Cortex of kidney (tissue), 1 donor: ENCODE data around the gene SFXN5.

Experiments
- DNase-seq: peaks from one replicate; lab custom pipeline; 2025; lab: John Stamatoyannopoulos, UW

Gene SFXN5

DNA sequence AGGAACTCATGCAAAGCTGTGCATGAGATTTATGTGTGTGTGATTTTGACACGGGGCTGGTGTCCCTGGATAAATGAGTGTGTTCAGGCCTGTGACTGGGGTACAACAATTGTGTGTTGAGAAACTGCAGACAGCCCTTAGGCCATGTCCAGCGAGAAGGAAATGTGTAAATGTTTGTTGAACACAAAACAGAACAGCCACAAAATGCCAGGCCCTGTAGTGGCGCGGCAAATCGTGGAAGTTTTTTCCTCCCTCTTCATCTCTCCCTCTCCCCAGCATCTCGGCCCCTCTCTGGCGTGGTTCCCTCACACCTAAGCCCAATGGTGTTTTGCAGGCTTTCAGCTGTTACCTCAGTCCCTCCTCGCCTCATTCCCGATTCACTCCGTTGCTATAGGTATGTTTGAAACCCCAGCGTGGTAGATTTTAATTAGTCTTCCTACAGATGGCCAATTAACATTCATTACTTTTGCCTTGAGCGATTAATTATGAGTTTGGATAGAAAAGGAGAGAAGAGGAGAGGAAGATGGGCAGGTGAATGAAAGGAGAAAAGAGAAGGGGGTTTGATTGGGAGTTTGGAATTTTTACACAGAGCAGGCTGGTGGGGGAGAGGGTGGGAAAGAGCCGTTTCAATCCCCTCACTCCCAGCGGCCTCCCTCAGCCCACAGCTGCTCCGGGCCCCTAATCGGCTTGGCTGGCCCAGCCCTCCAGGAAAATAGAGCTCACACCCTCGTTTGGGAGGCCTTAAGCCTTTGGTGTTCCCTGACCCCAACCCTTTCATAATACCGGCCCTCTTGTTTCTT lies 173.5 kb downstream of the SFXN5 start:
- no peak for DNase-seq

DNA sequence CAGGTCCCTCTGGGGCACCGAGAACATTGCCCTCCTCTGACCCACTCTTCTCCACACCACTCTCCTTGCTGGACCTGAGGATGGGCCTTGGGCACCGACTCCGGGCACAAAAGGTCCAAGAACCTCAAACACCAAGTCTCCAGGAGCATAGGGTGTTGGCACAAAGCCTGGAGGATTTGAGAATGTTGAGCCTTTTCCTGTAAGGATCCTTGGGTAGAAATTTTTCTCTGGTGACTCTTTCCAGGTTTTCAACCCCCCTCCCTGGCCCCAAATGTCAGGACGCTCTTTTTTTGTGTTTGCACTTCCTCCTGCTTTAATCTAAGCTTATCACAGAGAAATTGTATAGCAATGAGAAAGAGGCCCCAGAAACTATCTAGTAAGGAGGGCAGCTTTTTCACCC lies 175.1 kb downstream of the SFXN5 start:
- DNase-seq, result no peak

DNA sequence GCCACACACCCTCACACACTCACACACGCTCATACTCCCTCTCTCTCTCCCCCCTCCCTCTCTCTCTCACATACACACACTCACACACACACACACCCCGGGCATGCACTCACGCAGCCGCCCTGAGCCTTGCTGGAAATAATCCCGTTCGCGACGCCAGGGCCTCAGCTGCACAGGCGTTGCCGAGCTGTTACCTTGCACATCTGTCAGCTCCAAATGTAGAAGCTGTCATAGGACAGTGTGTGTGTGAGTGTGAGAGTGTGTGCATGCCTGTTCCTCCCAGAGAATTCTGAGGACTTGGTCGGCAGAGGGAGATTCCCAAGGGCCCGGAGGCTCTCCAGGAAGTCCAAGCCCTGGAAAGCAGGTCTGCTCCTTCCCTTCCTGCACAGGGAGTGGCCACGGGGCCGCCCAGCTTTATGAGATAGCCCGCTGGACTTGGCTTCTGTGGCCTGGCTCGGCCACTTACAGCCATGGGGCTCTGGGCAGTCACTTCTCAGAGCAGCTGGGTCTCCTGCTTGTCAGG lies 175.7 kb downstream of the SFXN5 start:
- DNase-seq, result no peak

DNA sequence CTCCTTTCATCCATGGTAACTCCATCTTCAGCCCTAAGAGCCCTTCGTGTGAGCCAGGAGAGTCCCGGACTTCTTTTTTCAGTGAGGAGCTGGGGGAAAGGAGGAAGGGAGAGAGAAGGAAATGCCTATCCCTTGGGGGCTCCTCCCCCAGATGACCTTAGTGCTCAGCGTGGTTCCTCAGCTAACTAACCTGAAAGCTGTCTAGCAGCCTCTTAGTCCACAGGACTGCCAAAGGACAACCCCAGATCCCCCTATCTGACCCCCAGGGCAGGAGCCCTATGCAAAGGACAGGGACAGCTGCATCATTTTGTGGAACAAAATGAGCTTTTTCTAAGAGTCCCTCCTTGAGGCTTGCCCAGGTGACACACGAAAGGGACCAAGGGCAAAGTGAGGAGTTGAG lies 176.4 kb downstream of the SFXN5 start:
- no peak for DNase-seq

DNA sequence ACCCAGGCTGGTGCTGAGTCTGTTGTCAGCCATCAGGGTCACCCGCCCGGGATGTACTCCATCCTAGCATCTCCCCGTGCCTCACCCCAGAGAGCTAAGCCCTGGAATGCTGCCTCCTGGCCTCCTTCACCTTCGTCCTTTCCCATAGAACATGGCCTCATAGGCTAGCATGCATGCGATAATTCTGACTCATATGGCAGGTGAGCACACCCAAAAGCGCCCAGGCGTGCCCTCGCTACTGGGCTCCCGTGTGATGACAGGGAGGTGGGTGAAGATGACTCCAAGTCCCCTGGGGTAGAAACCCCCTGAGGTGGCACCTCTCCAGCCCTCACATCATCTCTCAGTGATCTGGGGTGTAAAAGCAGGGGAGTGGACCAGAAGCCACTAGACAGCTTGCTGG lies 177.0 kb downstream of the SFXN5 start:
- no peak for DNase-seq

DNA sequence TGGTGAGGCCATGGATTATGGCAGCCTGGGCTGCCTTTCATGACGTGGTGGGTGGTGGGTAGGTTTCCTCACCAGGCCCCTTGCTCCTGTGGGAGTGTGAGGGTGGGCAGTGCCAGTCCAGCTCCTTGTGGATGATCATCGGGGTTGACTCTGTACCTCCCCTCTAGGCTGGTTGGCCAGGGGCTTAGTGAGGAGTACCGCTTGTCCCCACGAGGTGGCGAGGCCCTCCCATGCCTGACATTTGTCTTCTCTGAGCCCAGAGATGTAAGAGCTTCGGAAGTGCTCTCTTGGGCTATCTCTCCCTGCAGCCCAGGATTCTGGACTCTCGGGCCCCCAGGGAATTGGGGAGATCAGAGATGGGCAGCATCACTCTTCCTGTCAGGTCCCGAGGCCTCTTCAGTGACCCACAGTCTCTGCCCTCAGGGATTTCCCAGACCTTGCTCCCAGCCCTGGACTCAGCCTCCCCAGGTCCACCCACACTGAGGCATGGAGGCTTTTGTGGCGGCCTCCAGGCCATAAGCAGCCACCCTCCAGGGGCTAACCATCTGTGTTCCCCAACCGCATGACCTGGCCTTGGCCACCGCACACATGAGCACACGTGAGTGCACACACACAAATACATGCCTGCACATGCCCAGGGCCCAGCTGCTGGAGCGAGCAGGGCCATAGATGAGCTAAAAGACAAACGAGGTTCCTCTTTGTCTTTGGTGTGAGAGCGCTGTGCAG lies 177.8 kb downstream of the SFXN5 start:
- no peak for DNase-seq

DNA sequence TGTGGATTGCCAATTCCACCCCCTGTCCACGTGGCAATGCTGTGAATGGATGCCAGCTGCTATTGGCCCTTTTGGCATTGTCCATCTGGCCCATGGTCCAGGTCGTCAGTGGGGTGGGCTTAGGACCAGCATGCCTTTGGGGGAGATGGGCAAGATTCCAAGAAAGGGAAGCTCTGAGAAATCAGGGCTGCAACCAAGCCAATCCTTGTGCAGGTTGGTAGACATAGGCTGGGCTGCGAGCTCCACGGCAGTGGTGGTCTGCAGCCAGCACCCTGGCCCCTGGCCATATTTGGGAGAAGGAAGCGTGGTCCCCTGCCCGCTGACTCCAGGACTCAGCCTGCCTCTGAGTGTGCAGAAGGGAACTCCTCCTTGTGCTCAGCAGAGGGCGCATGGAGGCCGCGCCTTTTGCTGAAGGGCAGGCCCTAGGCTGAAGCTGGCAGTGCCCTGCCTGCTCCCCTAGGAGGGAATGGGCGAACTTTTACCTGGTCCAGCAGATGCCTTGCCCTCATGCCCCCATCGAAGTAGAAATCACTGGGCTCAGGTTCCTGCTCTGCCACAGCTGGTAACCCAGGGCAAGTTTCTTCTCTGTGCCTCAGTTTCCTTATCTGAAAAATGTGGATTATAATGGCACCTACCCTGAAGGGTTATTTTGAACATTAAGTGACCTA lies 178.9 kb downstream of the SFXN5 start:
- no peak for DNase-seq
